Astrocyte of the cerebellum (primary cell): ENCODE results near the gene KLHL12.

Experiments used
- DNase-seq: peaks from one replicate; pipeline ENCODE4 v3.0.0-alpha.2; 2011; ENCODE audit warnings: low read depth
- H3K4me3 ChIP-seq: 2 replicates; pipeline ENCODE4 v1.5.1; 2011; ENCODE audit warnings: mild to moderate bottlenecking, low read depth, low read length, moderate library complexity
- CTCF ChIP-seq: IDR thresholded peaks from 2 replicates; pipeline ENCODE4 v1.5.1; 2012; ENCODE audit warnings: low read length, low read depth, moderate library complexity, mild to moderate bottlenecking; ENCODE audit errors: missing control alignments
- in situ Hi-C: cut with HindIII; loops from 2 replicates; pipeline ENCODE4 v1.10.0; 2017; ENCODE audit warnings: low sequenced_read_pairs

KLHL12 gene

GRCh38 chr1:202926581-202927491 lies at the start of gene KLHL12:
TSS of gene KLHL12 (minus strand) at chr1:202927234. CDS start at chr1:202925162, 2,072 bp downstream.
- in situ Hi-C loops: no loop called here

DNA sequence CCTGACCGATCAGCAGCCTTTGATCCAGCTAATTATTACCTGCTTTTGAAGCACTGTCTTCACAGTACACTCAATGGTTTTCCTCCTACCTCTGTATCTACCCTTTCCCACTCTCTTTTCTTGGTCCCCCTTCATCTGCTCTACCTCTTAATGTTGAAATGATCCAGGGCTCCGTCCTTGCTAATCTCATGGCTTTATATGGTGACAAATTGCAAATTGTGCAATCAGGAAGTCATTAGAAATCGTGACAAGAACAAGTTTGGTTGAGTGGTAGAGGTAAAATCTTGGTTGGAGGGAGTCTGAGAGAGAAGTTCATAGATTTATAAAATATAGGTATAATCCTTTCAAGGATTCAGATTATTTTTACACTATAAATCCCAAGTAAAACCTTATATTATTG lies 49.6 kb upstream of the KLHL12 start:
- no peak for TF ChIP-seq CTCF
- no peak for DNase-seq
- in situ Hi-C loops: no loop called here
- H3K4me3 ChIP-seq: no peak overlapping the region

More at GRCh38 chr1:202926581-202927491, at the start of gene KLHL12:
- H3K4me3 ChIP-seq: peak within 1 kb of the TSS; percentile 70
- TF ChIP-seq CTCF: peak; percentile 73
- DNase-seq: peak; percentile 93

GRCh38 chr1:202974856-202975255 lies 47.8 kb upstream of the KLHL12 start:
- in situ Hi-C loops: no loop called here
- no peak overlapping the region for H3K4me3 ChIP-seq
- TF ChIP-seq CTCF: no peak
- no peak for DNase-seq

GRCh38 chr1:202972046-202972445 lies 45.0 kb upstream of the KLHL12 start:
- no peak overlapping the region for H3K4me3 ChIP-seq
- no peak for TF ChIP-seq CTCF
- in situ Hi-C loops: no loop called here
- no peak for DNase-seq

DNA sequence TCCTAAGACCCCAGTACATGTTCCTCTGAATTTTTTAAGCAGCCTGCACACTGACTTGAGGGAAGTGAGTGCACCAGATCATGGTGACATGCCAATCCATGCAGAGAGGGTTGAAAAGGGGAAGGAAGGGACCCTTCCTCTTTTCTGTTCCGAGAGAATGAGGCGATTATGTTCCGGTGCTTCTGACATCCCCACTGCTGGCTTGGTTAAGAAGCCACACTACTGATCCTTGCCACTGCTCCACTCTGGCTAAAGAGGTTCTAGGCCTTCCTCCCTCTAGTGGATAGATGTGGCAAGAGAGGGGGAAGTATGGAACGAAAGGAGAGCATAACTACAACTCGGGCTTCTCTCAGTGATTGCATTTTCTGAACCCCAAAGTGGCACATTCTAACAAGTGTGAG lies 41.9 kb upstream of the KLHL12 start:
- peak; percentile 86 for TF ChIP-seq CTCF
- in situ Hi-C loops: no loop called here
- DNase-seq: peak; percentile 23

GRCh38 chr1:202968351-202968750 lies 41.3 kb upstream of the KLHL12 start:
- no peak overlapping the region for H3K4me3 ChIP-seq
- no peak for DNase-seq
- in situ Hi-C loops: no loop called here
- TF ChIP-seq CTCF: no peak

More for the DNA sequence above, 41.9 kb upstream of the KLHL12 start:
- no peak overlapping the region for H3K4me3 ChIP-seq
